Tibial nerve (tissue), 4 donors: ENCODE data around the gene DISC1. TPM values are rescaled to one million over a fixed set of nuclear protein-coding genes. Genes with fewer than 3 reads are reported as not detected.

Experiments
- DNase-seq, 2 donors: peaks; one replicate each; pipeline ENCODE4 v3.0.0-alpha.2; 2019; ENCODE audit warnings: low spot score in 2 of 2
- H3K27ac ChIP-seq, 4 donors: fragments of 200-600 bp; sonication (generic) in 3 of 4; one replicate each; pipeline ENCODE4 v1.5.1; 2017 to 2019; ENCODE audit warnings: mild to moderate bottlenecking in 1 of 4
- H3K27me3 ChIP-seq, 2 donors: fragments of 200-600 bp; sonication (generic) in 1 of 2; one replicate each; pipeline versions ENCODE4 v1.5.1 to v1.6.0; 2017 to 2019
- H3K36me3 ChIP-seq, 3 donors: fragments of 200-600 bp; sonication (generic); one replicate each; pipeline ENCODE4 v1.5.1; 2018 to 2019
- H3K4me1 ChIP-seq, 4 donors: fragments of 200-600 bp; sonication (generic) in 3 of 4; one replicate each; pipeline ENCODE4 v1.5.1; 2017 to 2019
- H3K4me3 ChIP-seq, 4 donors: fragments of 200-600 bp; sonication (generic) in 3 of 4; one replicate each; pipeline ENCODE4 v1.5.1; 2017 to 2019; ENCODE audit warnings: mild to moderate bottlenecking in 1 of 4, moderate library complexity in 1 of 4
- H3K9me3 ChIP-seq, 4 donors: fragments of 200-600 bp; sonication (generic) in 3 of 4; one replicate each; pipeline ENCODE4 v1.5.1; 2017 to 2019
- CTCF ChIP-seq, 5 experiments: fragments of 200-600 bp in 3 of 5; fragments of 450-650 bp in 2 of 5; sonication (generic) in 3 of 5; IDR thresholded peaks; one replicate each; pipeline ENCODE4 v1.5.1; 2016 to 2019; ENCODE audit warnings: antibody characterized with exemption in 5 of 5, mild to moderate bottlenecking in 3 of 5, moderate library complexity in 2 of 5
- EP300 ChIP-seq, 2 donors: sonication (generic); formaldehyde crosslinking; IDR thresholded peaks; one replicate each; pipeline ENCODE4 v1.6.1; 2017; ENCODE audit warnings: antibody characterized with exemption in 2 of 2, mild to moderate bottlenecking in 1 of 2
- POLR2A ChIP-seq, 2 donors: fragments of 450-650 bp; IDR thresholded peaks; one replicate each; pipeline ENCODE4 v1.6.1; 2017; ENCODE audit warnings: antibody characterized with exemption in 2 of 2, mild to moderate bottlenecking in 2 of 2, moderate library complexity in 2 of 2
- WGBS, 2 donors: methylation state at CpG; one replicate each; pipeline ENCODE4 v1.1.5; 2018; 5-methylcytosine and 5-hydroxymethylcytosine counted together
- total RNA-seq, 4 donors: library from RNA; depleted of rRNA; stranded (reverse); fragments of >200 nt; gene quantifications; one replicate each; pipeline ENCODE4 v1.1.0, GENCODE V29; 2016

DISC1 gene
- total RNA-seq, 4 donors from 2014 or later: 29.9 to 39.0 (median 32.7) TPM

- H3K4me1 ChIP-seq: peaks cover 0 to 9% (median 0%) of the 10 kb centered on the region in 4 donors
- no peak overlapping the region for H3K27ac ChIP-seq
- H3K36me3 ChIP-seq: peaks cover 0 to 11% (median 0%) of the 10 kb centered on the region in 3 donors
- TF ChIP-seq EP300 (IDR thresholded peaks at IDR 0.05) (peak in 1 of 2 donors; percentile 47), CTCF (IDR thresholded peaks at IDR 0.05) (no peak), POLR2A (IDR thresholded peaks at IDR 0.05) (no peak)
- H3K4me3 ChIP-seq: no peak overlapping the region
- WGBS, 2 donors: 84 to 89% methylated on average over 6 to 8 of the region's 8 CpGs
- no peaks in the 10 kb centered on the region for H3K9me3 ChIP-seq
- H3K27me3 ChIP-seq: no peaks in the 10 kb centered on the region
- peak in 1 of 2 donors; percentile 52 for DNase-seq
Observed at GRCh38 chr1:231803353-231803752, 176.8 kb downstream of the DISC1 start.

- Histone ChIP-seq H3K27ac (no peak overlapping the region), H3K9me3 (no peaks in the 10 kb centered on the region), H3K27me3 (no peaks in the 10 kb centered on the region), H3K4me3 (no peak overlapping the region), H3K36me3 (peaks cover 0 to 17% (median 0%) of the 10 kb centered on the region in 3 donors), H3K4me1 (peaks cover 0 to 10% (median 0%) of the 10 kb centered on the region in 4 donors)
- peak; percentile 31 to 63 (median 54) for TF ChIP-seq CTCF (IDR thresholded peaks at IDR 0.05)
- no peak for TF ChIP-seq EP300 (IDR thresholded peaks at IDR 0.05)
- peak in 1 of 2 donors; percentile 16 for DNase-seq
- WGBS, 2 donors: 75 to 76% methylated on average over 19 to 21 of the region's 21 CpGs
Observed at GRCh38 chr1:231806623-231807495, 180.3 kb downstream of the DISC1 start.

GRCh38 chr1:231807541-231807940 lies 181.0 kb downstream of the DISC1 start:
- H3K4me3 ChIP-seq: no peak overlapping the region
- no peak overlapping the region for H3K27ac ChIP-seq
- peaks cover 0 to 10% (median 0%) of the 10 kb centered on the region in 4 donors for H3K4me1 ChIP-seq
- no peak for DNase-seq
- no peaks in the 10 kb centered on the region for H3K27me3 ChIP-seq
- no peaks in the 10 kb centered on the region for H3K9me3 ChIP-seq
- TF ChIP-seq CTCF (IDR thresholded peaks at IDR 0.05) (no peak), EP300 (IDR thresholded peaks at IDR 0.05) (no peak)
- H3K36me3 ChIP-seq: peaks cover 0 to 17% (median 0%) of the 10 kb centered on the region in 3 donors
- WGBS, 2 donors: 83 to 85% methylated on average over 2 of the region's 2 CpGs

- Histone ChIP-seq H3K27ac (no peak overlapping the region), H3K4me1 (peaks cover 0 to 10% (median 0%) of the 10 kb centered on the region in 4 donors), H3K4me3 (no peak overlapping the region), H3K9me3 (no peaks in the 10 kb centered on the region), H3K36me3 (peaks cover 0 to 17% (median 0%) of the 10 kb centered on the region in 3 donors), H3K27me3 (no peaks in the 10 kb centered on the region)
- DNase-seq: no peak
- WGBS, 2 donors: 84 to 90% methylated on average over 3 of the region's 3 CpGs
- TF ChIP-seq CTCF (IDR thresholded peaks at IDR 0.05) (no peak), EP300 (IDR thresholded peaks at IDR 0.05) (no peak), POLR2A (IDR thresholded peaks at IDR 0.05) (no peak)
Observed at GRCh38 chr1:231808116-231808515, 181.5 kb downstream of the DISC1 start.

- WGBS, 2 donors: 53 to 56% methylated on average over 2 of the region's 2 CpGs
Observed at GRCh38 chr1:231808990-231809389, 182.4 kb downstream of the DISC1 start.

More at GRCh38 chr1:231808990-231809389, 182.4 kb downstream of the DISC1 start:
- no peak overlapping the region for H3K27ac ChIP-seq
- H3K4me1 ChIP-seq: peaks cover 0 to 10% (median 0%) of the 10 kb centered on the region in 4 donors
- H3K36me3 ChIP-seq: peaks cover 0 to 17% (median 0%) of the 10 kb centered on the region in 3 donors
- no peak for DNase-seq
- no peak overlapping the region for H3K4me3 ChIP-seq
- H3K27me3 ChIP-seq: no peaks in the 10 kb centered on the region
- H3K9me3 ChIP-seq: no peaks in the 10 kb centered on the region
- TF ChIP-seq POLR2A (IDR thresholded peaks at IDR 0.05) (no peak), EP300 (IDR thresholded peaks at IDR 0.05) (peak in 1 of 2 donors; percentile 41)
